Hematopoietic multipotent progenitor cell treated with erythropoietin and hydrocortisone succinate and interleukin-3 and kit ligand, for 8 days (in vitro differentiated cells): ENCODE results near the gene TEDC2.
"Not testable (repeated sequence)": the region's sequence is repeated elsewhere in the genome, so short reads cannot be mapped to it uniquely, and the experiment has no call there.

ENCODE experiments used
- DNase-seq: peaks from one replicate; pipeline ENCODE4 v3.0.0-alpha.2; 2015

The TEDC2 gene

GRCh38 chr16:2439598-2439997 is 20.3 kb upstream of the TEDC2 start:
- DNase-seq: no peak

GRCh38 chr16:2441143-2441804 is 18.6 kb upstream of the TEDC2 start:
- not testable (repeated sequence) for DNase-seq

- no peak for DNase-seq
Observed at GRCh38 chr16:2443555-2443954, 16.4 kb upstream of the TEDC2 start.

- DNase-seq: no peak
Observed at GRCh38 chr16:2447920-2448583, 11.9 kb upstream of the TEDC2 start.

GRCh38 chr16:2449118-2449517 is 10.8 kb upstream of the TEDC2 start:
- no peak for DNase-seq

- DNase-seq: no peak
Observed at GRCh38 chr16:2450535-2450934, 9.4 kb upstream of the TEDC2 start.

- no peak for DNase-seq
Observed at GRCh38 chr16:2450975-2451381, 8.9 kb upstream of the TEDC2 start.

GRCh38 chr16:2451851-2452320 is 8.0 kb upstream of the TEDC2 start:
- no peak for DNase-seq

GRCh38 chr16:2452650-2453049 is 7.3 kb upstream of the TEDC2 start:
- no peak for DNase-seq

- DNase-seq: no peak
Observed at GRCh38 chr16:2455081-2455845, 4.6 kb upstream of the TEDC2 start.

GRCh38 chr16:2456551-2457153 is 3.3 kb upstream of the TEDC2 start:
- DNase-seq: no peak

- DNase-seq: no peak
Observed at GRCh38 chr16:2457267-2457666, 2.6 kb upstream of the TEDC2 start.

- DNase-seq: no peak
Observed at GRCh38 chr16:2457946-2458345, 2.0 kb upstream of the TEDC2 start.

- no peak for DNase-seq
Observed at GRCh38 chr16:2458887-2459646, 842 bp upstream of the TEDC2 start.

- DNase-seq: no peak
Observed at GRCh38 chr16:2460391-2460713, 443 bp downstream of the TEDC2 start.

- DNase-seq: no peak
Observed at GRCh38 chr16:2460916-2461315, 1.0 kb downstream of the TEDC2 start.

GRCh38 chr16:2462031-2462866 is 2.3 kb downstream of the TEDC2 start:
- DNase-seq: no peak

GRCh38 chr16:2464333-2464732 is 4.4 kb downstream of the TEDC2 start:
- DNase-seq: no peak

- DNase-seq: peak; percentile 51
Observed at GRCh38 chr16:2465653-2466415, 5.9 kb downstream of the TEDC2 start.

- DNase-seq: no peak
Observed at GRCh38 chr16:2466667-2467527, 7.0 kb downstream of the TEDC2 start.
